ENCODE results near the gene ZDHHC18.
A peak's percentile ranks its signal among the peaks of the same experiment; 100 is the strongest.

ZDHHC18 gene

GRCh38 chr1:26828411-26828991 is 2.0 kb downstream of the ZDHHC18 start:
- DNase-seq (ENCODE audit: low read depth in 1 of 2, low spot score in 1 of 2), result peak in 1 of 2 experiments; percentile 29
- Histone ChIP-seq H3K4me3 (replicated peaks; ENCODE audit: insufficient read depth, low read length) (no peak overlapping the region), H3K27ac (replicated peaks) (peak overlapping the region; percentile 6; the same call in 1 of the 2 replicates), H3K27me3 (ENCODE audit: insufficient read depth, poor library complexity, severe bottlenecking) (no peaks in the 10 kb centered on the region)
- no peak for TF ChIP-seq REST (IDR thresholded peaks at IDR 0.05; ENCODE audit: insufficient replicate concordance, low read depth)
- no peak; the same call in 1 of the 2 replicates for TF ChIP-seq SPI1 (IDR thresholded peaks at IDR 0.05; ENCODE audit: borderline replicate concordance, low read depth)
- TF ChIP-seq POLR2AphosphoS5 (IDR thresholded peaks at IDR 0.05; ENCODE audit: low read depth), result no peak
- no peak for TF ChIP-seq CTCF (IDR thresholded peaks at IDR 0.05; ENCODE audit: insufficient read depth, low read length)
- no peak for TF ChIP-seq GABPA (IDR thresholded peaks at IDR 0.05; ENCODE audit: low read depth)

GRCh38 chr1:26829184-26829911 is 2.9 kb downstream of the ZDHHC18 start:
- no peaks in the 10 kb centered on the region for H3K27me3 ChIP-seq (ENCODE audit: insufficient read depth, poor library complexity, severe bottlenecking)
- no peak for DNase-seq (ENCODE audit: low read depth in 1 of 2, low spot score in 1 of 2)
- TF ChIP-seq POLR2AphosphoS5 (IDR thresholded peaks at IDR 0.05; ENCODE audit: low read depth) (no peak), REST (IDR thresholded peaks at IDR 0.05; ENCODE audit: insufficient replicate concordance, low read depth) (no peak), GABPA (IDR thresholded peaks at IDR 0.05; ENCODE audit: low read depth) (no peak), SPI1 (IDR thresholded peaks at IDR 0.05; ENCODE audit: borderline replicate concordance, low read depth) (no peak), CTCF (IDR thresholded peaks at IDR 0.05; ENCODE audit: insufficient read depth, low read length) (no peak)
- H3K27ac ChIP-seq (replicated peaks), result 0 out of 2 replicates have a peak overlapping the region, but pooled peaks have one; percentile 6
- no peak overlapping the region for H3K4me3 ChIP-seq (replicated peaks; ENCODE audit: insufficient read depth, low read length)

- TF ChIP-seq GABPA (IDR thresholded peaks at IDR 0.05; ENCODE audit: low read depth) (no peak), CTCF (IDR thresholded peaks at IDR 0.05; ENCODE audit: insufficient read depth, low read length) (no peak), REST (IDR thresholded peaks at IDR 0.05; ENCODE audit: insufficient replicate concordance, low read depth) (no peak), SPI1 (IDR thresholded peaks at IDR 0.05; ENCODE audit: borderline replicate concordance, low read depth) (no peak), POLR2AphosphoS5 (IDR thresholded peaks at IDR 0.05; ENCODE audit: low read depth) (no peak)
- no peak for DNase-seq (ENCODE audit: low read depth in 1 of 2, low spot score in 1 of 2)
- Histone ChIP-seq H3K4me3 (replicated peaks; ENCODE audit: insufficient read depth, low read length) (no peak overlapping the region), H3K27ac (replicated peaks) (no peak overlapping the region), H3K27me3 (ENCODE audit: insufficient read depth, poor library complexity, severe bottlenecking) (no peaks in the 10 kb centered on the region)
Observed at GRCh38 chr1:26831059-26831458, 4.6 kb downstream of the ZDHHC18 start.

All from HL-60 (cell line).